ENCODE results near the gene PRRC2C. TPM values are rescaled to one million over a fixed set of nuclear protein-coding genes. Genes with fewer than 3 reads are reported as not detected.
A peak's percentile ranks its signal among the peaks of the same experiment; 100 is the strongest.
"Not testable (repeated sequence)": the region's sequence is repeated elsewhere in the genome, so short reads cannot be mapped to it uniquely, and the experiment has no call there.

PRRC2C gene
- 51.7 TPM for total RNA-seq
- long read RNA-seq, partial matches to known transcripts: 19 of 24 reads
- long read RNA-seq, other reads (novel, unspliced or antisense): 2 of 24 reads

DNA sequence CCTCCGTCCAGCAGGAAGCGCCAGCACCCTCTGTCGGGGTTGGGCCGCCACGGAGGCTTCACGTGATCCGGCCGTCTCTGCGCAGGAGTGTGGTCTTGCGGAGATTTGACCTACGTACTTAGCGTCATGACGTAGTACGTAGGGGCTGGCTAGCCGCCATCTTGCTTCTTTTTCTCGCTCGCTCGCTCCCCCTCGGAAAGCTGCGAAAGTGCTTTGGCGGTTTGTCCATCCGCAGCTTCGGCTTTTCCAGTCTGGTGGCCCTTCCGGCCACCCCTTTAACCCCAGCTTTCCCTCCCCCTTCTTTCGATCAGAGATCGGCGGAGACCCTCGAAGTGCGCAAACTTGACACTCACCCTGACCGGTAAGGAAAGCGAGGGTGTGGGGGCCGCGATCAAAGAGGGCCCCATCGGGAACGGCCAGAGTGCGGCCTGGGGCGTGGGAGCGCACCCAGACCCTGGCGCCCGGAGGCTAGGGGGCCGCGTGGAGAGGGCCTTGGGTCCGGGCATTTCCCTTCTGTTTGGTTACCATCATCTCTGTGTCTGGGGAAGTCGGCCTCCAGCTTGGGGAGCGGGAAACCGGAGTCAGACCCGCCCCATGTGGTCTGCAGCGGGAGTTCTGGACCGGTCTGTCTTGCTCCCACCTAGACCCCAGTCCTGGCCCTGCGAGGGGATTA lies at the start of gene PRRC2C:
Gene PRRC2C, plus strand, starts transcription at position 156 of the 673 bp plus-strand sequence. CDS start 26,559 bp downstream, outside the sequence.
- intact Hi-C loops (cut with micrococcal nuclease): no loop called here
- peak; percentile 99 for ATAC-seq
- peak; percentile 99 for DNase-seq

DNA sequence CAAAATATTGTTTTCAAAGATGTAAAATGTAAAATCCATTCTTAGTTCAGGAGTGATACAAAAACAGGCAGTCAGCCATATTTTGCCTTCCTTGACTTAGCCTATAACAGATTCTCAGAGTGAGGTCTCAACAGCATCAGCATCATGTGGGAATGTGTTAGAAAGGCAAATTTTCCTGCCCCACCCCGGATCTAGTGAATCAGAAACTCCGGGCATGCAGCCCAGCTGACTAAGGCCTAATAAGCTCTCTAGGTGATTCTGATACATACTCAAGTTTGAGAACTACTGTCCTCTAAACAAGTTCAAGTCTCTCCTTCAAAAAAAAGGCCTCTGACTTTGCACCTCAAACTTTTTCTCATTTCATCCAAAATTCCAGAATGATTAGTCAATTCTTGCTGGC lies 46.9 kb upstream of the PRRC2C start:
- DNase-seq: peak; percentile 60
- intact Hi-C loops (cut with micrococcal nuclease): no loop called here
- ATAC-seq: peak; percentile 40

DNA sequence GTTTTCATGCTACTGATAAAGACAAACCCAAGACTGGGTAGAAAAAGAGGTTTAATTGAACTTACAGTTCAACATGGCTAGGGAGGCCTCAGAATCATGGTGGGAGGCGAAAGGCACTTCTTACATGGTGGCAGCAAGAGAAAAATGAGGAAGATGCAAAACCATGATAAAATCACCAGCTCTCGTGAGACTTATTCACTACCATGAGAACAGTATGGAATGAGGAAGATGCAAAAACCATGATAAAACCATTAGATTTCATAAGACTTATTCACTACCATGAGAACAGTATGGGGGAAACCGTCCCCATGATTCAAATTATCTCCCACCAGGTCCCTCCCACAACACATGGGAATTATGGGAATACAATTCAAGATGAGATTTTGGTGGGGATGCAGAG lies 45.1 kb upstream of the PRRC2C start:
- not testable (repeated sequence) for ATAC-seq, DNase-seq

DNA sequence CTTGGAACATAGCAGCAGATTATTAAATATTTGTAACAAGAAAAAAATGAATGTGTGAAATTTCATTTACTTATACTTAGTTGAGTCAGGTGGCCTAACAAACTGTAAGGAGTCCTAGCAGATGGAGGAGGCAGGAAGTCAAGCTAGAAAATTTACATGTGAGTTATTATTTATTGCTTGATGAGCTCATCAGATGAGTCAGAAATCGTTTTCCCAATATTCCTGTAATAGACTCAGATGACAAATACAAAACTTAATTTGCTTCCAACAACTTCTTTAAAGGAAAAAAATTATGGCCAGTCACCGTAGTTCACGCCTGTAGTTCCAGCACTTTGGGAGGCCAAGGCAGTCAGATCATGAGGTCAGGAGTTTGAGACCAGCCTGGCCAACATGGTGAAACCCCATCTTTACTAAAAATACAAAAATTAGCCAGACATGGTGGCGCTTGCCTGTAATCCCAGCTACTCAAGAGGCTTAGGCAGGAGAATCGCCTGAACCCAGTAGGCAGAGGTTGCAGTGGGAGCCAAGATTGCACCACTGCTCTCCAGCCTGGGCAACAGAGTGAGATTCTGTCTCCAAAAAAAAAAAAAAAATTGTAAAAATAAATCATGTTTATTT lies 43.9 kb upstream of the PRRC2C start:
- DNase-seq; intact Hi-C loops (cut with micrococcal nuclease); ATAC-seq: not testable (repeated sequence)

More for the DNA sequence above, 45.1 kb upstream of the PRRC2C start:
- intact Hi-C loops (cut with micrococcal nuclease): not testable (repeated sequence)

DNA sequence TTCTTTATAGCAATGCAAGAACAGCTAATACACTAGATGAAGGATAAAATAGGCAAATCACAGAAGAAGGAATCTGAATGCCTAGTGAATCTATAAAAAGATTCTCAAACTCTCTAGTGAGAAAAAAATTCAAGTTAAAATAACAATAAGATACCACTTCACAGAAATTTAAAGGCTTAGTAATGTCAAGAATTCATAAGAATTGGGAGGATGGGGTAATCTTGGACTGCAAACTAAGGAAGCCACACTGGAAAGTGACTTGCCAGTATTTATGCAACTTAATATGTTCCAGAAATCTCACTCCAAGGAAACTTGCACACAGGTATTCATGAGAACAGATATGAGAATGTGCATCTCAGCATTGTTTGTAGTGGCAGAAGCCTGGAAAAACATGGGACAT lies 38.9 kb upstream of the PRRC2C start:
- DNase-seq (no peak), ATAC-seq (no peak)
- intact Hi-C loops (cut with micrococcal nuclease): no loop called here

DNA sequence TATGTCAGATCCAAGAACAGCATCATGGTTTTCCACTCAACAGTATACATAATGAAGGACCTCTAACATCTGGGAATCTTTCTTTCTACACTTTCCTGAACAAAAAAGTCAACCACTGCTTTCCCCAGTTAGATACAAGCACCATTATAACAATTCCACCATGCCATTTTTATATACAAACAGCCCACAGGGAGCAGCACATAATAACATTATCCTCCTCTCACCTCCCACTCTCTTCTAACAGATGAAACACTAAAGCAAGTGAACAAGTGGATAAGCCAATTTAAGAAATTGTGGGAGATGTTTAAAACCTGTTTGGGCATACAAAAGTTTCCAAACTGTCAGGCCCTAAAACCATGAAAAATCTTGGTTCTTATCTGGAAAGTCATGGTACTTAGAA lies 29.4 kb upstream of the PRRC2C start:
- DNase-seq (no peak), ATAC-seq (no peak)
- intact Hi-C loops (cut with micrococcal nuclease): no loop called here

DNA sequence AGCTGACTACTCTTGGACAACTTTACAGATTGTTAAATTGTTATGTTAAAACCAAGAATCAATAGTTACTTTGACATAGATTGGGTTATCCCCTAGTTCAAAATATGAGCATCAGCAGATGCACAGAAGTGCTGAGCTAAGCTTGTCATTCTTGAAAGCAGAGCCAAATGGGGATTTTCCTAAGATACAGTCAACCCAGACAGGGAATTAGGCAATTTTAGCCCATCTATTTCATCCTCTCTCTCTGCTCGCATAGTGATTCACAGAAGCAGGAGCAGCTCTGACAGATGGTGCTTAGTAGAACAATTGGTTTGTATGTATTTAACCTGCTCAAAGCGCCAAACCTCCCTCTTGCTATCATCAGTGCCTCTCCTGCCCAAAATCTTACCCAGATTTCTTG lies 27.9 kb upstream of the PRRC2C start:
- DNase-seq (no peak), ATAC-seq (peak; percentile 26)
- intact Hi-C loops (cut with micrococcal nuclease): no loop called here

DNA sequence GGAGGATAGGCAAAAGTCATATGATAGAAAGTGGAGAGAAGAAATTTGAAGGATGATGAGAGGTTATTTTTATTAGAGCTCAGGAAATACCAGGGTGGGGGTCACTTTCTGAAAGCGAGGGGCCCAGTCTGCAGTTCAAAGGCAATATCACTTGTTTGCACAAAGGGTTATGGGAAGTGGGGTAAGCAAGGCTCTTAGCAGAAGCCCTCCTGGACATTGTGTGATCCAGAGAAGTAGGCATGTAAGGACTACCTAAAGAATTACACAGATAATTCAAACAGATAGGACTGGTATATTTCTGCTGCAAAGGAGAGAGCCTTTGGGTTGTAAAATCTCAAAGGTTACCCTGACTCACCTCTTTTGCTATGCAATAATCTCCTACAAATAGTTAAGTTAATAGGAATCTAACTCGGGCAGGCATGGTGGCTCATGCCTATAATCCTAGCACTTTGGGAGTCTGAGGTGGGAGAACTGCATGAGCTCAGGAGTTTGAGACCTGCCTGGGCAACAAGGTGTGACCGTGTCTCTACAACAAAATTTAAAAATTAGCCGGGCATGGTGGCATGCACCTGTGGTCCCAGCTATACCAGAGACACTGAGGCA lies 25.2 kb upstream of the PRRC2C start:
- intact Hi-C loops (cut with micrococcal nuclease): no loop called here
- DNase-seq: no peak
- ATAC-seq: no peak

DNA sequence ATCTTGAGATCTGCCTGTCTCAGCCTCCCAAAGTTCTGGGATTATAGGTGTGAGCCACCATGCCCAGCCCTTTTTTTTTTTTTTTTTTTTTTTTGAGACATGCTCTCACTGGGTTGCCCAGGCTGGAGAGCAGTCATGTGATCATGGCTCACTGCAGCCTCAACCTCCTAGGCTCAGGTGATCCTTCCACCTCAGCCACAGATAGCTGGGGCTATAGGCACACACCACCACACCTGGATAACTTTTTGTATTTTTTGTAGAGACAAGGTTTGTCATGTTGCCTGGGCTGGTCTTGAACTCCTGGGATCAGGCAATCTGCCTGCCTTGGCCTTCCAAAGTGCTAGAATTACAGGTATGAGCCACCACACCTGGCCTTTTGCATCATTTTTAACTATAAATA lies 17.7 kb upstream of the PRRC2C start:
- ATAC-seq: no peak
- no peak for DNase-seq

DNA sequence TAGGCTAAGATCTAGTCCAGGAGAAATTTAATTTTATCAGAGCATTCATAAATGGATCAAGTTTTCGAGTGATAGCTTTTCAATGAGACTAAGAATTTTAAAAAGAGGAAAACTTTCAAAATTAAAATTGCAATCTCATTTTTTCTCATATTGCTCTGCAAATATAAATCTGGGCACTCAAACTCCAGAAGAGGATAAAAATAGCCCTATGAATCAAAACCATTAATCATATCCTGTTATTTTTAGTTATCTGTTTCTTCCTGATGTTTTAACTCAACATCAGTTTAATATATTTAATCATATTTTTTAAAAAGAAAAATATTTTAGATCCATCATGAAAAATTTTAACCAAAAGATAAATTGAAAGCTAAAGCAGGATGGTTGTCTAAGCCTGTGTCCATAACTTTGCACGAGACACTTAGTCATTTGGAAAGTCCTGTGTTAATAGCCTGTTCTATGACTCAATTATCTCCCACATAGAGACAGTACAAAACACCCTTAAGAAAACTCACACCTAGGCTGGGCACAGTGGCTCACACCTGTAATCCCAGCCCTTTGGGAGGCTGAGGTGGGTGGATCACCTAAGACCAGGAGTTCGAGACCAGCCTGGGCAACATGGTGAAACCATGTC lies 17.1 kb upstream of the PRRC2C start:
- intact Hi-C loops (cut with micrococcal nuclease): no loop called here
- no peak for ATAC-seq
- DNase-seq: no peak

More for the DNA sequence above, 17.7 kb upstream of the PRRC2C start:
- intact Hi-C loops (cut with micrococcal nuclease): no loop called here

DNA sequence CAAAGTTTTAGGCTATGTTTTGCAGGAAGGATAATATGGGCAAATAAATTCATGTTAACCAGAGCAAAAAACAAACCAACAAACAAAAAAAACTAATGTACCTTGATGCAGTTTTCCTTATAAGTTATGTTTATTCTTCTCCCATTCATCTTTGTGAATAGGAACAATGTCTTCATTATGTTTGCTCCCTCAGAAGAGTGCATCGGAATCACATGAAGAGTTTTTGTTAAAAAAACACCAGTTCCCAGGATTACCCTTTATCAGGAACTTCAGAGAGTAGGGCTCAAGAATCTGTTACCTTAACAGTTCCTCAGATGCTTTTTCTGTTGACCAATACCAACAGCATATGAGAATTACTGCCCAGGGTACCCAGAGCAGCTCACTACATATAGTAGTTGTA lies 14.6 kb upstream of the PRRC2C start:
- DNase-seq (no peak), ATAC-seq (no peak)
- intact Hi-C loops (cut with micrococcal nuclease): no loop called here

DNA sequence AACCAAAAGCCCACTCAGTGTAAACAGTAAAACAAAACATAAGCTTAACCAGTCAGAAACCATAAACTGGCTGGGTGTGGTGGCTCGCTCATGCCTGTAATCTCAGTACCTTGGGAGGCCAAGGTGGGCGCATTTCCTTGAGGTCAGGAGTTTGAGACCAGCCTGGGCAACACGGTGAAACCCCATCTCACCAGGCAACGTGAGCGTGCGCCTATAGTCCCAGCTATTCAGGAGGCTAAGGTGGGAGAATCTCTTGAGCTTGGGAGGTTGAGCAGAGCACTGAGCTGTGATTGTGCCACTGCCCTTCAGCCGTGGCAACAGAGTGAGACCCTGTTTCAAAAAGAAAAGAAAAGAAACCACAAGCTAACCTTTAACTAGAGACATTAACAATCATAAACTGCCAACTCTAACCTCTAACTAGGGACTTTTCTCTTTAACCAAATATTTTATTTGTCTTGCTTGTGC lies 13.1 kb upstream of the PRRC2C start:
- DNase-seq (no peak), ATAC-seq (no peak)
- intact Hi-C loops (cut with micrococcal nuclease): no loop called here

DNA sequence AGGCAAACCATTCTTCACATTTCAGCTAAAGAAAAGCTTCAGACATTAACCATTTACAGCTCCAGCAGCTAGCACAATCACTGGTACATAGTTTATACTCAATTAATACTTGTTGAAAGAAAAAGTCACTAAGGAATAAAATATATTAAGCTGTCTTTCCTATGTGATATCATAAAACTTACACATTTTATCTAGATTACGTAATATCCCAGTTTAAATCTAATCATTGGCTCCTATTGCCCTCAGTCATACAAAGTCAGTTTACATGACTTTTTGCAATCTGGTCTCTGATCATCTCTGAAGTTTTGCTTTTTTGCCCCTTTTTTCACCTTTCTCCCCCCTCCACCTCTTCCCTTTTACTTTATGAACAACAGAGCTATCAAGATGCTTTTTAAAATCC lies 8.5 kb upstream of the PRRC2C start:
- DNase-seq (no peak), ATAC-seq (no peak)
- intact Hi-C loops (cut with micrococcal nuclease): no loop called here

DNA sequence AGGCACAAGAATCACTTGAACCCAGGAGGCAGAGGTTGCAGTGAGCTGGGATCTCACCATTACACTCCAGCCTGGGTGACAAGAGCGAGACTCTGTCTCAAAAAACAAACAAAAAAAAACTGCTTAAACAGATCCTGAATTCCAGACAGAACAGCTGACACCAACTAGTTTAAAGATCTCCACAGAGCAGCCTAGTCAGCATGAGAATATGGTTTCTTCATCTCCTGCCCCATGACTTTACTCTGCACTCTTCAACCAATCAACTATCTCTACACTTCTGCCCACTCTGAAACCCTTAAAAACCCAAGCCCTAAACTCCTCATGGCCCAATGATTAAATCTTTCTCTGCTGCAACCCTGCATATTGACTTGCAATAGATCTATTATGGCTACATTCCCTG lies 7.5 kb upstream of the PRRC2C start:
- no peak for DNase-seq
- intact Hi-C loops (cut with micrococcal nuclease): no loop called here

DNA sequence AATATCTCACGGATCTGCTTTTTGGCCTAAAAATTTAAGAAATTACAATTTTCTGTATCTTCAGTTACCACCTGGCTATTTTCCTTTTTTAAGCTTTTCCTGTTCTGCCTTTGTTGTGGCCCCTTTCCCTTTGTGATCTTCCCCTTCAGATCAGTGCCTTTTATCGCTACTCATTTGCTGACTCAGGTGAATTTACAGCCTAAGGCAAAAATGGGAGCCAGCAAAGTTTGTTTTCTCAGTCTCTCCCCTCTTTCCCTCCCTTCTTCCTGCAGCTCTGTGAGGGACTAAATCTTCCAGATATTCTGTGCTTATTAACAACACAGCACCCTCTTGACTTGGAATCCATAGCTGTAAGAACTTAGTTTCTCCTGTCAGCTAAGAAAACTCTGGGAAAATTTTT lies 5.3 kb upstream of the PRRC2C start:
- ATAC-seq: no peak
- DNase-seq: no peak
- intact Hi-C loops (cut with micrococcal nuclease): no loop called here

More for the DNA sequence above, 7.5 kb upstream of the PRRC2C start:
- ATAC-seq: no peak

DNA sequence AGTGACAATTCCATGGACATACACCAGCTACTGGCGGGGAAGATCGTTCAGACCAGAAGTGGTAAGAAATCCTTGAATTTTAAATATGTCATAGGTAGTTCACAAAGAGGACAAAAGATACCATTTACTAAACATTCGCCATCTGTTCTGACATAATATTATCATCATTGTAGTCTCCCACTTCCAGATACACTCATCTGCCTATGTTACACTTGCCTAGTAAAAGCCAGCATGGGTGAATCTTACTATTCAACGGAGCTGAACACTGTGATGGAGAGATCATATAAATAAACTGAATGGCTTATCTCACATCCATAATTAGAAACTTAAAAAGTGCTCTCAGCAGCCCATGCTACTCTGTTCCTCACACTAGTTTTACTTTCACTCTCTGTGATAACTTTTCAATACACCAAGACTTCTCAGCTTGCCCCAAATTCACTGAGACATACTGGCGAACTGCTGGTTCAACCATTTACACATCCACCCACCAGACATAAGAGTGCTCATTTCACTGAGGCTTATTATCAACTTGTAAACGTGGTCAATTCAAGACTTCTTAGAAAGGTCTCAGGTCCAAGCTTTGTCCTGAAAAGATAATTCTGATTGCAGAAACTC lies 463 bp upstream of the PRRC2C start:
- no peak for DNase-seq
- ATAC-seq: peak; percentile 69
- intact Hi-C loops (cut with micrococcal nuclease): no loop called here

DNA sequence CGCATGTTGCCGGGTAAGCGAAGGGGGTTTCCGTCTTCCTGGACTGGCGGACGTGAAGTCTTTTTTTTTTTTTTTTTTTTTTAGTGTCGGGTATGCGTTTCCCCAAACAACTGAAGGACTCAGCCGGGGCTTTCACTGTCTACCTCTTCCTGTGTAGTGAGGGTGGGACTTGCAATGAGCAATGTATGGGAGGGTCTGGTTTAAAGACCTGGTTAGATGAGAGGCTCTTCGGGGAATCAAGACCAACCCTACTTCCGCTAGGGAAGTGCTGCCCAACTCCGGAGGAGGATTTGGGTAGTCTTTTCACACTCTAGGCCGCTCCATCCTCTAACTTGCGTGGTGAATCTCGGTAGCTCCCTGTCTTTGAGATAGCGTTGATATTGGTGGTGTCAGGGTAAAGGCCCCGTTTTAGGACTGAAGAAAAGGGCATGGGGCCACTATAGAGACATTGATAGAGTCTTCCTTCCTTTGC lies 754 bp downstream of the PRRC2C start:
- intact Hi-C loops (cut with micrococcal nuclease): no loop called here
- DNase-seq: no peak
- peak; percentile 42 for ATAC-seq

DNA sequence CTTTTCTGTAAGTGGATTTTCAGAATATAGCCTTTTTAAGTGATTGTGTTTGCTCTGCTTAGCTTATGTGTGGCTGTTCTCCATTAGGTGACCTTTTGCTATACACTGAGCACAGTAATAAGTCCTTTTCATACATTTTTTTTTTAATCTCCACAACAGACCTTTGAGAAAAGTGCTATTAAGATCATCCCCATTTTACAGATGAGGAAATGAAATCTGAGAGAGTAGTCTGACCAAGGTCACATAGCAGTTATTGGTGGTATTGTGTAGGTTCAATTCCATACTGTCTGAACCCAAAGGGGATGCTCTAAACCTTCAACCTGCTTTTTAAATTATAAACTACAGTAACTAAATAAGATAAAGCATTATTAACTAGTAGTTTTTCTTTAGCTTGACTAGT lies 1.7 kb downstream of the PRRC2C start:
- no peak for ATAC-seq
- intact Hi-C loops (cut with micrococcal nuclease): no loop called here
- DNase-seq: no peak

DNA sequence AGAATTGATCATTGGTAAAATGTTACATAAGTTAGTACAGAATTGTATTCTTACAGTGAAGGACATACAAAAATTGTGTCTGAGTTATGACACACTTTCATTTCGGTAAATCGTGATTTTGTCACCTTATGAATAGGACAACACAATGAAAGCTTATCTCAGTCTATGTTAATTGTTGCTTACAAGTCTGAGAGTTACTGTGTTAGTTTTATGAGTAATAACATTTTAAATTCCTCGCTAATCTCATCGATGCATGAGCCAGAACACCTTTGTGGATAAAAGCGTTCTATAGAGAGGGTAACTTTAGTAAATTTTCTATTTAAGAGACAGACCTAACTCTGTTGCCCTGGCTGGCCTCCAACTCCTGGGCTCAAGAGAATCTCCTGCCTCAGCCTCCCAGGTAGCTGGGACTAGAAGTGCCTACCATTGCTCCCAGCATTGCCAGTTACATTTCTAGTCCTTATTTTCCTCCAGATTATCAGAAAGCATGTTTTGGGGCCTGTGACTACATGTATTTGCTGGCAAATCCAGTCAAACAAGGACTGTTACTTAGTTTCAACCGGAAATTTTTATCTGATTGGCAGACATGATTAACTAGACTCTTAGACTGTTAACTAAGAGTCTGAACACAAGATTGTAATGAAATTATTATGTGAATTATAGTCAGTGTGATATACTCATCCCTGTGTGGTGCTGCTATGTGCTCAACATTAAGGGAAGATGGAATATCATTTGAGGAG lies 3.0 kb downstream of the PRRC2C start:
- DNase-seq (peak; percentile 25), ATAC-seq (no peak)
- intact Hi-C loops (cut with micrococcal nuclease): no loop called here
